ENCODE measurements around the gene CDK18. TPM values are rescaled to one million over a fixed set of nuclear protein-coding genes. Genes with fewer than 3 reads are reported as not detected.

CDK18 gene
- total and polyA plus RNA-seq, 10 of the 15 experiments (the other 5 are each of a cell fraction or from before 2014, with no cell fraction given), result 0.13 to 4.4 (median 0.52) TPM; not detected in 2

- Histone ChIP-seq H3K4me1 (ENCODE audit: control insufficient read depth, insufficient read depth, low read length) (no peaks in the 10 kb centered on the region), H3K79me2 (ENCODE audit: control insufficient read depth, insufficient read depth, low read length) (no peaks in the 10 kb centered on the region), H2AFZ (ENCODE audit: control insufficient read depth, low read depth, low read length) (no peak overlapping the region), H3K4me3 (no peak overlapping the region), H3K27me3 (replicated peaks in 1 of 2; ENCODE audit: control insufficient read depth in 2 of 2, insufficient read depth in 2 of 2, low read length in 1 of 2) (peaks cover 9 to 17% of the 10 kb centered on the region in 2 experiments; a peak in 3 of 4 replicates), H3K9ac (ENCODE audit: control insufficient read depth, insufficient read depth, low read length) (no peak overlapping the region), H3K27ac (ENCODE audit: control insufficient read depth, insufficient read depth) (no peak overlapping the region), H4K20me1 (ENCODE audit: control insufficient read depth, insufficient read depth) (no peaks in the 10 kb centered on the region), H3K36me3 (ENCODE audit: control insufficient read depth in 2 of 2, insufficient read depth in 2 of 2, low read length in 1 of 2) (no peaks in the 10 kb centered on the region), H3K4me2 (ENCODE audit: control insufficient read depth, insufficient read depth) (no peak overlapping the region), H3K9me3 (replicated peaks; ENCODE audit: control insufficient read depth, insufficient read depth, low read length) (no peaks in the 10 kb centered on the region)
- ATAC-seq (no peak), FAIRE-seq (no peak), DNase-seq (ENCODE audit: low read depth, low spot score) (no peak)
- WGBS (ENCODE audit: insufficient coverage, insufficient replicate concordance, low lambda C conversion rate, missing lambda C conversion rate), result 22% methylated on average over 4 of the region's 4 CpGs
- POLR2A ChIA-PET, result no interaction called here
- intact Hi-C loops (cut with micrococcal nuclease; ENCODE audit: unreplicated experiment) (no loop called here), in situ Hi-C loops (cut with MboI) (no loop called here)
- CTCF ChIA-PET, result interaction anchor here (0.9 to 1.5 kb wide), 4 partner anchors 17 to 87 kb away, joined by 3 to 5 read pairs (median 3); no protein-coding TSS in a partner anchor
- BruUV-seq (replicated peaks), result no TSS peak
- TF ChIP-seq MTA3 (IDR thresholded peaks at IDR 0.05; ENCODE audit: borderline replicate concordance, low read length) (no peak), NFXL1 (IDR thresholded peaks at IDR 0.05; ENCODE audit: borderline replicate concordance) (no peak), CBX3 (IDR thresholded peaks at IDR 0.05; ENCODE audit: borderline replicate concordance, low read depth) (no peak), NR2F1 (conservative IDR thresholded peaks at IDR 0.05) (no peak), PAX8 (IDR thresholded peaks at IDR 0.05) (no peak), TCF3 (IDR thresholded peaks at IDR 0.05; ENCODE audit: borderline replicate concordance, insufficient read depth, low read depth, low read length) (no peak), TCF12 (IDR thresholded peaks at IDR 0.05; ENCODE audit: low read depth, low read length) (no peak), NFIC (IDR thresholded peaks at IDR 0.05; ENCODE audit: low read depth, low read length) (no peak), NBN (IDR thresholded peaks at IDR 0.05) (no peak), YBX1 (IDR thresholded peaks at IDR 0.05) (no peak), ATF7 (IDR thresholded peaks at IDR 0.05; ENCODE audit: low read depth) (no peak), FOXM1 (IDR thresholded peaks at IDR 0.05; ENCODE audit: low read depth, low read length) (no peak), MEF2A (IDR thresholded peaks at IDR 0.05; ENCODE audit: insufficient read depth, low read depth, low read length) (no peak), HDGF (IDR thresholded peaks at IDR 0.05) (no peak), MYC (IDR thresholded peaks at IDR 0.05; ENCODE audit: insufficient read depth, insufficient read length, insufficient replicate concordance, low read length, severe bottlenecking) (no peak), MTA2 (IDR thresholded peaks at IDR 0.05; ENCODE audit: low read depth) (no peak), BCL3 (IDR thresholded peaks at IDR 0.05; ENCODE audit: borderline replicate concordance, insufficient read depth, low read depth, low read length, poor library complexity, severe bottlenecking) (no peak)
- TF ChIP-seq, protein P1, sequence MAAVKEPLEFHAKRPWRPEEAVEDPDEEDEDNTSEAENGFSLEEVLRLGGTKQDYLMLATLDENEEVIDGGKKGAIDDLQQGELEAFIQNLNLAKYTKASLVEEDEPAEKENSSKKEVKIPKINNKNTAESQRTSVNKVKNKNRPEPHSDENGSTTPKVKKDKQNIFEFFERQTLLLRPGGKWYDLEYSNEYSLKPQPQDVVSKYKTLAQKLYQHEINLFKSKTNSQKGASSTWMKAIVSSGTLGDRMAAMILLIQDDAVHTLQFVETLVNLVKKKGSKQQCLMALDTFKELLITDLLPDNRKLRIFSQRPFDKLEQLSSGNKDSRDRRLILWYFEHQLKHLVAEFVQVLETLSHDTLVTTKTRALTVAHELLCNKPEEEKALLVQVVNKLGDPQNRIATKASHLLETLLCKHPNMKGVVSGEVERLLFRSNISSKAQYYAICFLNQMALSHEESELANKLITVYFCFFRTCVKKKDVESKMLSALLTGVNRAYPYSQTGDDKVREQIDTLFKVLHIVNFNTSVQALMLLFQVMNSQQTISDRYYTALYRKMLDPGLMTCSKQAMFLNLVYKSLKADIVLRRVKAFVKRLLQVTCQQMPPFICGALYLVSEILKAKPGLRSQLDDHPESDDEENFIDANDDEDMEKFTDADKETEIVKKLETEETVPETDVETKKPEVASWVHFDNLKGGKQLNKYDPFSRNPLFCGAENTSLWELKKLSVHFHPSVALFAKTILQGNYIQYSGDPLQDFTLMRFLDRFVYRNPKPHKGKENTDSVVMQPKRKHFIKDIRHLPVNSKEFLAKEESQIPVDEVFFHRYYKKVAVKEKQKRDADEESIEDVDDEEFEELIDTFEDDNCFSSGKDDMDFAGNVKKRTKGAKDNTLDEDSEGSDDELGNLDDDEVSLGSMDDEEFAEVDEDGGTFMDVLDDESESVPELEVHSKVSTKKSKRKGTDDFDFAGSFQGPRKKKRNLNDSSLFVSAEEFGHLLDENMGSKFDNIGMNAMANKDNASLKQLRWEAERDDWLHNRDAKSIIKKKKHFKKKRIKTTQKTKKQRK (IDR thresholded peaks at IDR 0.05; ENCODE audit: low read depth, low read length), result no peak
- TF ChIP-seq, protein P2, sequence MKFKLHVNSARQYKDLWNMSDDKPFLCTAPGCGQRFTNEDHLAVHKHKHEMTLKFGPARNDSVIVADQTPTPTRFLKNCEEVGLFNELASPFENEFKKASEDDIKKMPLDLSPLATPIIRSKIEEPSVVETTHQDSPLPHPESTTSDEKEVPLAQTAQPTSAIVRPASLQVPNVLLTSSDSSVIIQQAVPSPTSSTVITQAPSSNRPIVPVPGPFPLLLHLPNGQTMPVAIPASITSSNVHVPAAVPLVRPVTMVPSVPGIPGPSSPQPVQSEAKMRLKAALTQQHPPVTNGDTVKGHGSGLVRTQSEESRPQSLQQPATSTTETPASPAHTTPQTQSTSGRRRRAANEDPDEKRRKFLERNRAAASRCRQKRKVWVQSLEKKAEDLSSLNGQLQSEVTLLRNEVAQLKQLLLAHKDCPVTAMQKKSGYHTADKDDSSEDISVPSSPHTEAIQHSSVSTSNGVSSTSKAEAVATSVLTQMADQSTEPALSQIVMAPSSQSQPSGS (IDR thresholded peaks at IDR 0.05; ENCODE audit: low read length), result no peak
- RAD21 ChIA-PET (ENCODE audit: unreplicated experiment), result interaction anchor here (0.6 to 1.0 kb wide), 2 partner anchors 12 to 87 kb away, joined by 3 to 4 read pairs; no protein-coding TSS in a partner anchor
- SMC1A ChIA-PET (ENCODE audit: uncharacterized antibody, unreplicated experiment), result interaction anchor here (1.0 to 1.4 kb wide), 2 partner anchors 11 kb away, joined by 3 read pairs; no protein-coding TSS in a partner anchor
These were observed 67.3 kb downstream of the CDK18 start for GRCh38 chr1:205571747-205572146.

Measured in GM12878 (cell line).